Fibroblast of lung (primary cell): ENCODE measurements around the gene NUDT14.

Source experiments
- CTCF ChIP-seq, 2 donors: IDR thresholded peaks in 1 of 2; conservative IDR thresholded peaks in 1 of 2; 1 replicate in 1 of 2; 2 replicates in 1 of 2; pipeline ENCODE4 v1.5.1; 2011 to 2012; ENCODE audit warnings: low read length in 2 of 2, control low read depth in 1 of 2, inconsistent platforms in 1 of 2, low read depth in 1 of 2, mild to moderate bottlenecking in 1 of 2
- EZH2 ChIP-seq: IDR thresholded peaks from 2 replicates; pipeline ENCODE4 v1.5.1; 2012; ENCODE audit warnings: low read length, control low read depth, mild to moderate bottlenecking; ENCODE audit errors: missing control alignments

DNA sequence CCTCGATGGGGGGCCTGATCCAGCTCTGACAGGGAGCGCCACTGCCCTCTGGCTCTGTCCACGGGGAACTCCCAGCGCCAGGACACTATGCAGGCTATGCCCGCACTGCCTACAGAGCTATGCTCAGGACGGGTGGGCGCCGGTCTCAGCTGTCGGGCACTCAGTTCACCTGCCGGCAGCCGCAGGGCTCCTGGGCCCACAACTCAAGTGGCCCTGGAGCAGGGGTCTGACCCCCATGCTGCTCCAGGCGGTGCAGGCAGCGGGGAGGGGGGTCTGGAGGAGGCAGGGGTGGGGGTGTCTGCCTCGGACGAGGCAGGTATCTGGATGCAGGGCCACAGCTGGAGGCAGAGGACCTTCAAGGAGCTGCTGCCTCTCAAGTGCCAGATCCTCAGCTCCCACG lies 28.5 kb upstream of the NUDT14 start:
- TF ChIP-seq CTCF (conservative IDR thresholded peaks at IDR 0.05 in 1 of 2, IDR thresholded peaks at IDR 0.05 in 1 of 2; ENCODE audit: low read depth in 1 of 2, low read length in 2 of 2) (no peak), EZH2 (no peak)
